ENCODE data around the gene CAMKK2. TPM values are rescaled to one million over a fixed set of nuclear protein-coding genes. Genes with fewer than 3 reads are reported as not detected.

CAMKK2 gene
- total RNA-seq, 1 experiment from 2014 or later = 26.7 TPM

DNA sequence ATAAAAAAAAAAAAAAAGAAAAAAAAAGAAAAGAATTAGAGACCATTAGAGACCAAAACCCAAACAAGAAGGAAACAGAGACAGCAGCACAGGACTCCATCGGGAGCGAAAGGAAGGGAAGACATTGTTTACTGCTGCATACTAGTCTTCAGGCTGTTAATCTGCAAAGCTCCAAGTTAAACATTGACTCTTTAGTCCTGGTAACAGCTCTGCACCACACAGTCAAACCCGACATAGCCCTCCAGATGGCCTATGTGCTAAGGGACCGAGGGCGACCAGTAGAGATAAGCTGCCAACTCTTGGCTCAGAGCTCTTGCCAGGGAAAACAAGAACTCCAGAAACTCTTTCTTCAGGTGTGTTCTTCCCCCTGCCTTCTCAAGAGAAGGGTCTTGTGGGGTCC lies 78.7 kb downstream of the CAMKK2 start:
- no peak overlapping the region for H3K27ac ChIP-seq
- no peak overlapping the region for H3K4me2 ChIP-seq
- no peak for DNase-seq
- no TSS peak for BruUV-seq (replicated peaks)
- peaks cover 18% of the 10 kb centered on the region for H3K79me2 ChIP-seq (ENCODE audit: low read depth)
- peaks cover 30% of the 10 kb centered on the region for H3K4me1 ChIP-seq (replicated peaks; ENCODE audit: insufficient read depth)
- no peaks in the 10 kb centered on the region for H3K9me2 ChIP-seq (ENCODE audit: insufficient read depth)
- TF ChIP-seq, protein P1, sequence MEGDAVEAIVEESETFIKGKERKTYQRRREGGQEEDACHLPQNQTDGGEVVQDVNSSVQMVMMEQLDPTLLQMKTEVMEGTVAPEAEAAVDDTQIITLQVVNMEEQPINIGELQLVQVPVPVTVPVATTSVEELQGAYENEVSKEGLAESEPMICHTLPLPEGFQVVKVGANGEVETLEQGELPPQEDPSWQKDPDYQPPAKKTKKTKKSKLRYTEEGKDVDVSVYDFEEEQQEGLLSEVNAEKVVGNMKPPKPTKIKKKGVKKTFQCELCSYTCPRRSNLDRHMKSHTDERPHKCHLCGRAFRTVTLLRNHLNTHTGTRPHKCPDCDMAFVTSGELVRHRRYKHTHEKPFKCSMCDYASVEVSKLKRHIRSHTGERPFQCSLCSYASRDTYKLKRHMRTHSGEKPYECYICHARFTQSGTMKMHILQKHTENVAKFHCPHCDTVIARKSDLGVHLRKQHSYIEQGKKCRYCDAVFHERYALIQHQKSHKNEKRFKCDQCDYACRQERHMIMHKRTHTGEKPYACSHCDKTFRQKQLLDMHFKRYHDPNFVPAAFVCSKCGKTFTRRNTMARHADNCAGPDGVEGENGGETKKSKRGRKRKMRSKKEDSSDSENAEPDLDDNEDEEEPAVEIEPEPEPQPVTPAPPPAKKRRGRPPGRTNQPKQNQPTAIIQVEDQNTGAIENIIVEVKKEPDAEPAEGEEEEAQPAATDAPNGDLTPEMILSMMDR (conservative IDR thresholded peaks at IDR 0.05) = no peak
- TF ChIP-seq EZH2 (IDR thresholded peaks at IDR 0.05; ENCODE audit: low read depth) = no peak
- H3K36me3 ChIP-seq (ENCODE audit: low read depth) = no peaks in the 10 kb centered on the region
- H3K9me3 ChIP-seq (ENCODE audit: insufficient read depth, low read depth) = no peaks in the 10 kb centered on the region
- ChIA-PET POLR2A (ENCODE audit: unreplicated experiment) (no interaction called here), CTCF (no interaction called here)
- H3K27me3 ChIP-seq (ENCODE audit: insufficient read depth, low read depth) = no peaks in the 10 kb centered on the region
- H2AFZ ChIP-seq = no peak overlapping the region
- peaks cover 33% of the 10 kb centered on the region for H3F3A ChIP-seq (ENCODE audit: insufficient read depth, low read depth)
- H3K4me3 ChIP-seq = no peak overlapping the region
- H4K20me1 ChIP-seq (ENCODE audit: insufficient read depth) = no peaks in the 10 kb centered on the region
- intact Hi-C loops (cut with micrococcal nuclease; ENCODE audit: unreplicated experiment) = loop anchor here (1.0 kb wide), 1 partner anchor 93 kb away; no protein-coding TSS in a partner anchor

DNA sequence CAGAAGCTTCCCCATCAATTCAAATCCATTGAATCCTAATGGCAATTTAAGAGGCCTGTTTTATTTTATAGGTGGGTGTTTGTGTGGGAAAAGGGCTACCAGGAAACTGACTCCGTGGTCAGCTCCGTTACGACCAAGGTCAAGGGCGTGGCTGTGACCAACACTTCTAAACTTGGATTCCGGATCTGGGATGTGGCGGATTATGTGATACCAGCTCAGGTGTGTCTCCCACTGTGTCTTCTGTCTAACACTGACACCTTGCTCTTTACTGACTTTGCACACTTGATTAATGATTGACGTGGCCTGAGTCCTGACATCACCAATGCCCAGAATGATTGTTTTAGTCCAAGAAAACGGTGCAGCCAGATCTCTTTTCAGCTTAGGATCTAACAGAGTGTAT lies 79.4 kb downstream of the CAMKK2 start:
- no TSS peak for BruUV-seq (replicated peaks)
- H3K9me2 ChIP-seq (ENCODE audit: insufficient read depth) = no peaks in the 10 kb centered on the region
- no peaks in the 10 kb centered on the region for H3K36me3 ChIP-seq (ENCODE audit: low read depth)
- H3K4me1 ChIP-seq (replicated peaks; ENCODE audit: insufficient read depth) = peaks cover 30% of the 10 kb centered on the region
- ChIA-PET CTCF (no interaction called here), POLR2A (ENCODE audit: unreplicated experiment) (interaction anchor here (0.7 kb wide), 1 partner anchor 192 kb away, joined by 7 read pairs; no protein-coding TSS in a partner anchor)
- no peaks in the 10 kb centered on the region for H3K27me3 ChIP-seq (ENCODE audit: insufficient read depth, low read depth)
- H3K9me3 ChIP-seq (ENCODE audit: insufficient read depth, low read depth) = no peaks in the 10 kb centered on the region
- peaks cover 22% of the 10 kb centered on the region for H3K79me2 ChIP-seq (ENCODE audit: low read depth)
- intact Hi-C loops (cut with micrococcal nuclease; ENCODE audit: unreplicated experiment) = loop anchor here (1.0 kb wide), 1 partner anchor 93 kb away; no protein-coding TSS in a partner anchor
- H3K4me3 ChIP-seq = no peak overlapping the region
- no peak overlapping the region for H3K27ac ChIP-seq
- H3K4me2 ChIP-seq = no peak overlapping the region
- no peaks in the 10 kb centered on the region for H4K20me1 ChIP-seq (ENCODE audit: insufficient read depth)
- no peak overlapping the region for H2AFZ ChIP-seq
- TF ChIP-seq EZH2 (IDR thresholded peaks at IDR 0.05; ENCODE audit: low read depth) = no peak
- TF ChIP-seq, protein P1 (conservative IDR thresholded peaks at IDR 0.05) = no peak
- peaks cover 33% of the 10 kb centered on the region for H3F3A ChIP-seq (ENCODE audit: insufficient read depth, low read depth)
- no peak for DNase-seq

DNA sequence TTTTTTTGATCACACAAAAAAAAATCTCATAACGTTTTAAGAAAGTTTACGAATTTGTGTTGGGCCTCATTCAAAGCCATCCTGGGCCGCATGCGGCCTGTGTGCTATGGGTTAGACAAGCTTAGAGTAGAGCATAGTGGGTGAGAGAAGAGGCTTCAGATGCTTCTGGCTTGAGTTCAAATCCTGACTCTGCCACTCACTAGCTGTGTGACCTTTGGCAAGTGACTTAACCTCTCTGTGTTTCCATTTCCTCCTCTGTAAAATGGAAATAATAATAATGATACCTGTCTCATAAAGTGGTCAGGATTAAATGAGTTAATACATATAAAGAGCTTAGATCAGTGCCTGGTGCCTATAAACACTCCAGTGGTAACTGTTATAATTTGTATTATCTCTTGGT lies 80.4 kb downstream of the CAMKK2 start:
- no peak for TF ChIP-seq EZH2 (IDR thresholded peaks at IDR 0.05; ENCODE audit: low read depth)
- TF ChIP-seq, protein P1 (conservative IDR thresholded peaks at IDR 0.05) = no peak
- Histone ChIP-seq H3K27me3 (ENCODE audit: insufficient read depth, low read depth) (no peaks in the 10 kb centered on the region), H3K27ac (no peak overlapping the region), H3K4me1 (replicated peaks; ENCODE audit: insufficient read depth) (peaks cover 34% of the 10 kb centered on the region), H3K4me3 (no peak overlapping the region), H3K4me2 (no peak overlapping the region), H3K36me3 (ENCODE audit: low read depth) (no peaks in the 10 kb centered on the region), H3K9me3 (ENCODE audit: insufficient read depth, low read depth) (no peaks in the 10 kb centered on the region), H4K20me1 (ENCODE audit: insufficient read depth) (no peaks in the 10 kb centered on the region), H3K9me2 (ENCODE audit: insufficient read depth) (no peaks in the 10 kb centered on the region), H3F3A (ENCODE audit: insufficient read depth, low read depth) (peaks cover 33% of the 10 kb centered on the region), H3K79me2 (ENCODE audit: low read depth) (peaks cover 31% of the 10 kb centered on the region), H2AFZ (no peak overlapping the region)
- BruUV-seq (replicated peaks) = no TSS peak
- DNase-seq = no peak
- ChIA-PET POLR2A (ENCODE audit: unreplicated experiment) (no interaction called here), CTCF (no interaction called here)
- intact Hi-C loops (cut with micrococcal nuclease; ENCODE audit: unreplicated experiment) = no loop called here

All from PC-9 (cell line).